ENCODE data around the gene HIVEP1.

Gene HIVEP1

DNA sequence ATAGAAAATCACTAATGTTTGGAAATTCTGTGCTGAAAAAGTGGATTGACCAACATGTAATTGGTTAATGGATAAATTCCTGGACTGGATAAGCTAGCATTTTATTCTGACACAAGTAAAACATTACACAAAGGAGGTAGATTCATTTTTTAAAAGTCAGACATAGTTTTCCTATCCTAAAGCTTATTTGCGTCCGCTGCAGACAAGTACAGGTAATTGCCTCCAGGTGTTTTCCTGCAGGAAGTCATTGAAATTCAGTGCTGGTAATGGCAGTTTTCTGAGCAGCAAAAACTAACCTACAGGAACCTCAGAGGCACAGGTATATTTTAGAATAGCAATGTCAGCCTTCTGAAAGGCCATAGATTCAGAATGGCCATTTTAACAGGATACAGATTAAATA, 20.0 kb upstream of the HIVEP1 start:
- Histone ChIP-seq H3K36me3 (ENCODE audit: insufficient read depth, low read length) (no peaks in the 10 kb centered on the region), H2AFZ (ENCODE audit: low read length, unreplicated experiment) (no peak overlapping the region), H3K4me1 (ENCODE audit: control insufficient read depth, insufficient read depth, low read length, unreplicated experiment) (no peaks in the 10 kb centered on the region), H3K4me3 (ENCODE audit: low read depth, low read length) (no peak overlapping the region), H3K27me3 (ENCODE audit: insufficient read depth, low read length) (no peaks in the 10 kb centered on the region), H3K79me2 (ENCODE audit: control insufficient read depth, insufficient read depth, low read length, unreplicated experiment) (no peaks in the 10 kb centered on the region), H3K27ac (ENCODE audit: low read depth, low read length) (no peak overlapping the region)

- Histone ChIP-seq H3K4me1 (ENCODE audit: control insufficient read depth, insufficient read depth, low read length, unreplicated experiment) (no peaks in the 10 kb centered on the region), H3K27me3 (ENCODE audit: insufficient read depth, low read length) (no peaks in the 10 kb centered on the region)
Observed at GRCh38 chr6:11994875-11995461, 17.1 kb upstream of the HIVEP1 start.

GRCh38 chr6:11996751-11997150, 15.4 kb upstream of the HIVEP1 start:
- no peak overlapping the region for H3K27ac ChIP-seq (ENCODE audit: low read depth, low read length)
- H3K36me3 ChIP-seq (ENCODE audit: insufficient read depth, low read length): no peaks in the 10 kb centered on the region
- no peak overlapping the region for H3K4me3 ChIP-seq (ENCODE audit: low read depth, low read length)
- H3K79me2 ChIP-seq (ENCODE audit: control insufficient read depth, insufficient read depth, low read length, unreplicated experiment): no peaks in the 10 kb centered on the region
- H3K4me1 ChIP-seq (ENCODE audit: control insufficient read depth, insufficient read depth, low read length, unreplicated experiment): peaks cover 7% of the 10 kb centered on the region
- H3K27me3 ChIP-seq (ENCODE audit: insufficient read depth, low read length): no peaks in the 10 kb centered on the region
- no peak overlapping the region for H2AFZ ChIP-seq (ENCODE audit: low read length, unreplicated experiment)

More at GRCh38 chr6:11994875-11995461, 17.1 kb upstream of the HIVEP1 start:
- no peaks in the 10 kb centered on the region for H3K79me2 ChIP-seq (ENCODE audit: control insufficient read depth, insufficient read depth, low read length, unreplicated experiment)
- H3K4me3 ChIP-seq (ENCODE audit: low read depth, low read length): no peak overlapping the region
- no peak overlapping the region for H2AFZ ChIP-seq (ENCODE audit: low read length, unreplicated experiment)
- no peaks in the 10 kb centered on the region for H3K36me3 ChIP-seq (ENCODE audit: insufficient read depth, low read length)
- H3K27ac ChIP-seq (ENCODE audit: low read depth, low read length): no peak overlapping the region

DNA sequence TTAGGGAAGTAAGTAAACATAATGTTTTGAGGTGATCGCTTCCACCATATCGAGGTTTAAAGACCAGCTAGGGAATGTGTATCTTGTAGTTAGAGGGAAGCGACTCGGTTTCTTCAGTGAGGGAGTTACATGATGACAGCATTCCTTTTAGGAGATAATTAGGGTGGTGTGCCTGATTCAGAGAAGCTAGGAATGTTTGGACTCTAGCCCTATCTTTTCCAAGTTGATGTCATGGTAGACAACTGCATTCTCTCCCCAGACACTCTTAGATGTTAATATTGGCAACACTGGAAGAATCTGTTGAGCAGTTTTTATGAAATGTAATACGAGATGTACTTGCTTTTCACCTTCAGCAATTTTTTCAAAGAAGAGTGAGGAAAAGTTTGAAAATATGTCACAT, 12.9 kb upstream of the HIVEP1 start:
- no peaks in the 10 kb centered on the region for H3K27me3 ChIP-seq (ENCODE audit: insufficient read depth, low read length)
- no peaks in the 10 kb centered on the region for H3K36me3 ChIP-seq (ENCODE audit: insufficient read depth, low read length)
- H2AFZ ChIP-seq (ENCODE audit: low read length, unreplicated experiment): no peak overlapping the region
- no peaks in the 10 kb centered on the region for H3K79me2 ChIP-seq (ENCODE audit: control insufficient read depth, insufficient read depth, low read length, unreplicated experiment)
- H3K4me1 ChIP-seq (ENCODE audit: control insufficient read depth, insufficient read depth, low read length, unreplicated experiment): peaks cover 7% of the 10 kb centered on the region
- H3K4me3 ChIP-seq (ENCODE audit: low read depth, low read length): no peak overlapping the region
- no peak overlapping the region for H3K27ac ChIP-seq (ENCODE audit: low read depth, low read length)

DNA sequence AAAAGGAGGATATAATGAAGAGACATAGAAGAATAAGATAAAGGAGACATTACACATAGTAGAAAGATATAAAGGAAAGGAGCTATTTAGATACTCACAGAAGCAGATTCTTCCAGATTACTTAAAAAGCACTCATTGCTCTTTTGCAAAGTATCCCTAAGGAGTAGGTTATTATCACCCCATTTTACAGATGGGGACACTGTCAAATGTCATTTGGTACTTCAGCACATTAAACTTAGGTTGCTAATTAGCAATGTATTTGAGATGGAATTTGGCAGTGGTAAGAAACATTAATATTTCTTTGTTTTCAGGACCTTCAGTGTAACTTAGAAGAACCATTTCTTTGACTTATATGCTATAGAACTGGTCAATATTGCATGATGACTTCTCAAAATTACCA, 11.9 kb upstream of the HIVEP1 start:
- Histone ChIP-seq H3K36me3 (ENCODE audit: insufficient read depth, low read length) (no peaks in the 10 kb centered on the region), H2AFZ (ENCODE audit: low read length, unreplicated experiment) (no peak overlapping the region), H3K4me3 (ENCODE audit: low read depth, low read length) (no peak overlapping the region), H3K4me1 (ENCODE audit: control insufficient read depth, insufficient read depth, low read length, unreplicated experiment) (peaks cover 7% of the 10 kb centered on the region), H3K27me3 (ENCODE audit: insufficient read depth, low read length) (no peaks in the 10 kb centered on the region), H3K79me2 (ENCODE audit: control insufficient read depth, insufficient read depth, low read length, unreplicated experiment) (no peaks in the 10 kb centered on the region), H3K27ac (ENCODE audit: low read depth, low read length) (no peak overlapping the region)

- peak overlapping the region; percentile 48 for H2AFZ ChIP-seq (ENCODE audit: low read length, unreplicated experiment)
- no peaks in the 10 kb centered on the region for H3K36me3 ChIP-seq (ENCODE audit: insufficient read depth, low read length)
- peaks cover 7% of the 10 kb centered on the region for H3K4me1 ChIP-seq (ENCODE audit: control insufficient read depth, insufficient read depth, low read length, unreplicated experiment)
- no peak overlapping the region for H3K27ac ChIP-seq (ENCODE audit: low read depth, low read length)
- no peak overlapping the region for H3K4me3 ChIP-seq (ENCODE audit: low read depth, low read length)
- no peaks in the 10 kb centered on the region for H3K79me2 ChIP-seq (ENCODE audit: control insufficient read depth, insufficient read depth, low read length, unreplicated experiment)
- H3K27me3 ChIP-seq (ENCODE audit: insufficient read depth, low read length): no peaks in the 10 kb centered on the region
Observed at GRCh38 chr6:12001004-12001705, 11.0 kb upstream of the HIVEP1 start.

DNA sequence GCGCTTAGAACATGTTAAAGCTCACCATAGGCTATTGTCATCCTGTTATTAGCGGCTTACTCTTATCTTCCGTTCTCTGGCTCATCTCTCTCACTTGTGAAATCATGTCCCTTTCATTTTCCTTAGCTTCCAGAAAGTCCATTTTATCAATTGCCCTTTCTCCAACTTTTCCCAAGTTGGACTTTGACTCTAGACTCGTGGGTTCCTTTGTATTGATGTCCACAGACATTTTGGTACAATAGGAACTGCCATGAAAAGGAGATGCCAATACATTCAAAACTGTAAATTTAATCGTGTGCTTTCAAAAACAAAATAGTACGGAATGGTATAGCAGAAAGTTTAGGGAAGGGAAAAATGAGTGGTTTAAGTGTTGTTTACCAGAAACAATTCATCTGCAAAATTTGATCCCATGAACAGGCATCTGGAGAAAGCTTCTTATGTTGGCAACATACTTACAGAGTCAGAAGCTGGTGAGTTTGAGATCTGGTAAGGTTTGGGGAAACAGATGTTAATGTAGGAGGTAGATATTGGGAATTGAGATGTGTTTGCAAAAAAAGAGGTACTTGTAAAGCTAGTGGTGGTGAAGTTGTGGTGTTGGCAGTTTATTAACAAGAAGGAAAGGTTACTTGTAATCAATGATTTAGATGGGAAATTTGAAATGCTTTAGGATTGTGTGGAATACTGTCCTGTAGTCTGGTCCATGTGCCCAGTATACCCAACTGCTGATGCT, 10.2 kb upstream of the HIVEP1 start:
- no peak overlapping the region for H3K27ac ChIP-seq (ENCODE audit: low read depth, low read length)
- peak overlapping the region; percentile 48 for H2AFZ ChIP-seq (ENCODE audit: low read length, unreplicated experiment)

GRCh38 chr6:12007473-12007872, 4.6 kb upstream of the HIVEP1 start:
- no peak overlapping the region; the same call in 1 of the 2 replicates for H3K4me3 ChIP-seq (ENCODE audit: low read depth, low read length)
- no peak overlapping the region for H2AFZ ChIP-seq (ENCODE audit: low read length, unreplicated experiment)
- no peaks in the 10 kb centered on the region for H3K36me3 ChIP-seq (ENCODE audit: insufficient read depth, low read length)
- no peak overlapping the region for H3K27ac ChIP-seq (ENCODE audit: low read depth, low read length)
- no peaks in the 10 kb centered on the region for H3K27me3 ChIP-seq (ENCODE audit: insufficient read depth, low read length)
- H3K4me1 ChIP-seq (ENCODE audit: control insufficient read depth, insufficient read depth, low read length, unreplicated experiment): peaks cover 11% of the 10 kb centered on the region
- H3K79me2 ChIP-seq (ENCODE audit: control insufficient read depth, insufficient read depth, low read length, unreplicated experiment): peaks cover 3% of the 10 kb centered on the region

More for the DNA sequence above, 10.2 kb upstream of the HIVEP1 start:
- peaks cover 7% of the 10 kb centered on the region for H3K4me1 ChIP-seq (ENCODE audit: control insufficient read depth, insufficient read depth, low read length, unreplicated experiment)
- H3K79me2 ChIP-seq (ENCODE audit: control insufficient read depth, insufficient read depth, low read length, unreplicated experiment): no peaks in the 10 kb centered on the region
- no peaks in the 10 kb centered on the region for H3K36me3 ChIP-seq (ENCODE audit: insufficient read depth, low read length)
- no peak overlapping the region for H3K4me3 ChIP-seq (ENCODE audit: low read depth, low read length)
- H3K27me3 ChIP-seq (ENCODE audit: insufficient read depth, low read length): no peaks in the 10 kb centered on the region

DNA sequence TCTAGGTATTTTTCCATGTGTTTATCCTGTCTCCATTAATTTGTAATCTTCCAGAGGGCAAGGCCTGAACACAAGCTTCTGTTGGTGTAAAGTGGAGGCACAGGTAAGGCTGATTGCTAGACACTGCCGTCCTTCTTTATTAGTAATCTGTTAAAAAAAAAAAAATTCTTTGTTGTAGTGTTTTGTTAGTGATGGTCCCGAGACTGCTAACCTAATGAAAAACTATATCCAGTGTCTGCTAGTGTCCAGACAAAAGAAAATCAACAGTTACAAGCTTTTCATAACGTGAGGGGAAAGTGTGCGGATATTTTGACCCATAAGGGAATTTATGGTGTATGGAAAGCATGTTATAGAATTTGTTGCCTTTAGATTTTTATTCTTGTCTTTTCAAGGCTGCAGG, 4.2 kb upstream of the HIVEP1 start:
- Histone ChIP-seq H3K27ac (ENCODE audit: low read depth, low read length) (no peak overlapping the region), H3K79me2 (ENCODE audit: control insufficient read depth, insufficient read depth, low read length, unreplicated experiment) (peaks cover 3% of the 10 kb centered on the region), H2AFZ (ENCODE audit: low read length, unreplicated experiment) (peak overlapping the region; percentile 93), H3K4me1 (ENCODE audit: control insufficient read depth, insufficient read depth, low read length, unreplicated experiment) (peaks cover 11% of the 10 kb centered on the region), H3K36me3 (ENCODE audit: insufficient read depth, low read length) (no peaks in the 10 kb centered on the region), H3K4me3 (ENCODE audit: low read depth, low read length) (peak overlapping the region; percentile 79), H3K27me3 (ENCODE audit: insufficient read depth, low read length) (no peaks in the 10 kb centered on the region)

DNA sequence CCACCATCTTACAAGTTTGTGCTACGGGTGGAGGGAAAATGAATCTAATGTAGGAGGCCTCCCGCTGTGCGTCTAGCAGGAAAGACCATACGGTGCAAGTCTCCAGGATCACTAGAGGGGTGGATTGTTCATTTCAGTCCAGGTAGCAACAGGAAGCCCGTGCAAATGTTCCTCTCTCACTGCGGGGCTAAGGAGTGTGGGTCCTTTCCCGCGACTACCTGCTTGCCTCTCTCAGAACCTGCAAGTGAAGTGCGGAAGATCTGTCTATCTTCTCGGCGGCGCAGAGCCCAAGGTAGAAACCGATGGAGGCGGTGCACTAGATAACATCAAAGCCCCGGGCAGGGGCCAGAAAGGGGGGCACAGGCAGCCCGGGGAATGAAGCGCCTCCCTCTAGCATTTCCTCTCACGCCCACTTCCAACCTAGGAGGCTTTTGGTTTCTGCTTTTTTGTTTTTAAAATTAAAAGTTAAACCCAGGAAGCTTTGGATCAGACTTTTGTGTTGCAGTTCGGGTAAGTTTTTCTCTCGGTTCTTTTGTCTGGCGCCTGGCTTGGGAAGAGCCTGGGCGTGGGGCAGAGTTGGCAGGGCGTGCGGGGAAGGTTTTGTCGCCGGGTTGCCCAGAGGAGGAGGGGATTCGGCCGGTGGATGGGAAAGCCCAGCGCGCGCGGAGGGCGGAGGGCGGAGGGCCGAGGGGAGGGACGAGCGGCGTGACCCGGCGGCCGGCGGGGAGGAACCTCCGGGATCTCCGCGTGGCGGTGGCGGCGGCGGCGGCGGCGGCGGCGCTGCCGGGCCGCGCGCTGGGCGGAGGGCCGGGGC, 3.5 kb upstream of the HIVEP1 start:
- Histone ChIP-seq H3K4me3 (ENCODE audit: low read depth, low read length) (peak overlapping the region; percentile 79), H3K36me3 (ENCODE audit: insufficient read depth, low read length) (no peaks in the 10 kb centered on the region), H3K4me1 (ENCODE audit: control insufficient read depth, insufficient read depth, low read length, unreplicated experiment) (peaks cover 13% of the 10 kb centered on the region), H3K79me2 (ENCODE audit: control insufficient read depth, insufficient read depth, low read length, unreplicated experiment) (peaks cover 7% of the 10 kb centered on the region), H2AFZ (ENCODE audit: low read length, unreplicated experiment) (peak overlapping the region; percentile 93), H3K27ac (ENCODE audit: low read depth, low read length) (peak overlapping the region; percentile 81), H3K27me3 (ENCODE audit: insufficient read depth, low read length) (no peaks in the 10 kb centered on the region)

Measured in ACC112 (cell line).